Activated CD4-positive, CD25-positive, alpha-beta regulatory T cell treated with anti-CD3 and anti-CD28 coated beads, Interleukin-2, amount 50 U/mL, for 16 hours (primary cell): Measurements from ENCODE around the gene MINAR1.

ENCODE experiments used
- DNase-seq: peaks from one replicate; pipeline ENCODE4 v3.0.0-alpha.2; 2020; ENCODE audit warnings: low read depth, low spot score

Gene MINAR1

GRCh38 chr15:79430901-79431635 is 1.1 kb upstream of the MINAR1 start:
- no peak for DNase-seq

- DNase-seq, result no peak
Measured at GRCh38 chr15:79432345-79433275, 474 bp downstream of the MINAR1 start.

- no peak for DNase-seq
Measured at GRCh38 chr15:79433276-79433990, 1.3 kb downstream of the MINAR1 start.

- no peak for DNase-seq
Measured at GRCh38 chr15:79434361-79434760, 2.2 kb downstream of the MINAR1 start.

GRCh38 chr15:79436037-79436780 is 4.1 kb downstream of the MINAR1 start:
- no peak for DNase-seq

GRCh38 chr15:79437275-79438000 is 5.3 kb downstream of the MINAR1 start:
- no peak for DNase-seq

- no peak for DNase-seq
Measured at GRCh38 chr15:79439236-79439635, 7.1 kb downstream of the MINAR1 start.

- no peak for DNase-seq
Measured at GRCh38 chr15:79440355-79440908, 8.3 kb downstream of the MINAR1 start.

- no peak for DNase-seq
Measured at GRCh38 chr15:79442911-79443310, 10.8 kb downstream of the MINAR1 start.

GRCh38 chr15:79447060-79447459 is 14.9 kb downstream of the MINAR1 start:
- no peak for DNase-seq

- no peak for DNase-seq
Measured at GRCh38 chr15:79450648-79451047, 18.5 kb downstream of the MINAR1 start.

- no peak for DNase-seq
Measured at GRCh38 chr15:79451361-79451999, 19.3 kb downstream of the MINAR1 start.

- DNase-seq, result no peak
Measured at GRCh38 chr15:79452244-79453051, 20.3 kb downstream of the MINAR1 start.

- DNase-seq, result no peak
Measured at GRCh38 chr15:79453446-79453845, 21.3 kb downstream of the MINAR1 start.

- no peak for DNase-seq
Measured at GRCh38 chr15:79454063-79454462, 21.9 kb downstream of the MINAR1 start.

GRCh38 chr15:79455361-79455760 is 23.2 kb downstream of the MINAR1 start:
- no peak for DNase-seq

GRCh38 chr15:79455943-79456342 is 23.8 kb downstream of the MINAR1 start:
- DNase-seq, result no peak

GRCh38 chr15:79458491-79458890 is 26.4 kb downstream of the MINAR1 start:
- no peak for DNase-seq

GRCh38 chr15:79459666-79460065 is 27.5 kb downstream of the MINAR1 start:
- no peak for DNase-seq
